GM19238 (cell line): ENCODE data around the gene CFAP58.

Source experiments
- DNase-seq: peaks from one replicate; pipeline ENCODE4 v3.0.0; 2011; ENCODE audit warnings: low spot score; ENCODE audit not compliant: insufficient read length

The CFAP58 gene, protein sequence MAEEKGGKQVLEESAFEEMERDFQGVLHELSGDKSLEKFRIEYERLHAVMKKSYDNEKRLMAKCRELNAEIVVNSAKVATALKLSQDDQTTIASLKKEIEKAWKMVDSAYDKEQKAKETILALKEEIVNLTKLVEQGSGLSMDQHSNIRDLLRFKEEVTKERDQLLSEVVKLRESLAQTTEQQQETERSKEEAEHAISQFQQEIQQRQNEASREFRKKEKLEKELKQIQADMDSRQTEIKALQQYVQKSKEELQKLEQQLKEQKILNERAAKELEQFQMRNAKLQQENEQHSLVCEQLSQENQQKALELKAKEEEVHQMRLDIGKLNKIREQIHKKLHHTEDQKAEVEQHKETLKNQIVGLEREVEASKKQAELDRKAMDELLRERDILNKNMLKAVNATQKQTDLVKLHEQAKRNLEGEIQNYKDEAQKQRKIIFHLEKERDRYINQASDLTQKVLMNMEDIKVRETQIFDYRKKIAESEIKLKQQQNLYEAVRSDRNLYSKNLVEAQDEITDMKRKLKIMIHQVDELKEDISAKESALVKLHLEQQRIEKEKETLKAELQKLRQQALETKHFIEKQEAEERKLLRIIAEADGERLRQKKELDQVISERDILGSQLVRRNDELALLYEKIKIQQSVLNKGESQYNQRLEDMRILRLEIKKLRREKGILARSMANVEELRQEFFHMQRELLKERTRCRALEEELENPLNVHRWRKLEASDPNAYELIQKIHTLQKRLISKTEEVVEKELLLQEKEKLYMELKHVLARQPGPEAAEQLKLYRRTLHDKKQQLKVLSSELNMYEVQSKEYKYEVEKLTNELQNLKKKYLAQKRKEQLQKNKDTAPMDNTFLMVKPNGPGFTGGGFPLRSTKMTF

GRCh38 chr10:104353325-104354048, at the start of gene CFAP58:
TSS of gene CFAP58 (plus strand) at chr10:104353833. CDS start at chr10:104353898, 65 bp downstream.
- DNase-seq, result peak; percentile 57

- no peak for DNase-seq
Measured at GRCh38 chr10:104304356-104304745, 49.3 kb upstream of the CFAP58 start.

GRCh38 chr10:104304927-104305326, 48.7 kb upstream of the CFAP58 start:
- no peak for DNase-seq

GRCh38 chr10:104306897-104307296, 46.7 kb upstream of the CFAP58 start:
- no peak for DNase-seq

GRCh38 chr10:104307576-104308438, 45.8 kb upstream of the CFAP58 start:
- no peak for DNase-seq

DNA sequence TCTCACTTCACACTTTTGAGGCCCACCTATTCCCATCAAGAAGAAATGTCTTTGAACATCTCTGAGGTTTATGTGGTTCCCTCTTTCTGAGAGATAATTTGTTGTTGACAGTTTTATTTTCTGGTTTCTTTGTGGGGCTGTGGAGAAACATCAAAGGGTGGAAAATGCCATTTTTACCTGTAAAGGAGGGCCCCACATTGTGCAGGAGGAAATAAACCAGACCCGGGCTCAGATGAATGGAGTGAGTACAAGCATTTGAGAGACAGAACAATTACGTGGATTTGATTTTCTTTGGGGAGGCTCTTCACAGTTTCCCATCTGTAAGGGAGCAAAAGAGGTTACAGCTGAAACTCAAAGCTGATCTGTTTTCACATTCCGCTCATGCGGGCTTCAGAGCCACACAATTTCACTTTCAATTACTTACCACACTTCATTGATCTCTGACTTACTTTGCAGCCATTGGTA, 45.2 kb upstream of the CFAP58 start:
- DNase-seq, result peak; percentile 49

GRCh38 chr10:104309980-104310978, 43.4 kb upstream of the CFAP58 start:
- no peak for DNase-seq

DNA sequence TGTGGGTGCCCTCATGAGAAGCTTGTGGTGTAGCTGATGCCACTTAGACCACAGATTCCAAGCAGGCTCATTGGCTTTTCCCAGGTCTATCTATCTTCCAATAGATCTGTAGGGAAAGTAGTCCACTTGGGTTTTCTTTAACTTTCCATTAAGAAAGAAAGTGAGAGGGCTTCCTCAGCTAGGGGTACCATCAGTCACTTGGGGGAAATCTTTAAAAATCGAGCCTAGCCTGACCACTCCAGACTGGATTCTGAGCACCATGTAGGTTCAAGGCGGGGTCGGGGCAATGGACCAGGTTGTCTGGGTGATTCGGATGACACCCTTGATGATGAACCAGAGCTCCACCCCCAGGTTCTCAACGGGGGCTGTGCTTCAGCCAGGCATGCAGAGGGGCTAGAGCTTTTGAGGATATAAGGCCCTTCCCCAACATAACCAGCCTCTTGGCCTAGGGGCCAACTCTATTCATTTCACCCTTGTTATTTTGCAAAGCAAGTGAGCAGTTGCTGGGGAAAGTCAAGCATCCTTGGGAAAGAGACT, 42.4 kb upstream of the CFAP58 start:
- DNase-seq, result no peak

DNA sequence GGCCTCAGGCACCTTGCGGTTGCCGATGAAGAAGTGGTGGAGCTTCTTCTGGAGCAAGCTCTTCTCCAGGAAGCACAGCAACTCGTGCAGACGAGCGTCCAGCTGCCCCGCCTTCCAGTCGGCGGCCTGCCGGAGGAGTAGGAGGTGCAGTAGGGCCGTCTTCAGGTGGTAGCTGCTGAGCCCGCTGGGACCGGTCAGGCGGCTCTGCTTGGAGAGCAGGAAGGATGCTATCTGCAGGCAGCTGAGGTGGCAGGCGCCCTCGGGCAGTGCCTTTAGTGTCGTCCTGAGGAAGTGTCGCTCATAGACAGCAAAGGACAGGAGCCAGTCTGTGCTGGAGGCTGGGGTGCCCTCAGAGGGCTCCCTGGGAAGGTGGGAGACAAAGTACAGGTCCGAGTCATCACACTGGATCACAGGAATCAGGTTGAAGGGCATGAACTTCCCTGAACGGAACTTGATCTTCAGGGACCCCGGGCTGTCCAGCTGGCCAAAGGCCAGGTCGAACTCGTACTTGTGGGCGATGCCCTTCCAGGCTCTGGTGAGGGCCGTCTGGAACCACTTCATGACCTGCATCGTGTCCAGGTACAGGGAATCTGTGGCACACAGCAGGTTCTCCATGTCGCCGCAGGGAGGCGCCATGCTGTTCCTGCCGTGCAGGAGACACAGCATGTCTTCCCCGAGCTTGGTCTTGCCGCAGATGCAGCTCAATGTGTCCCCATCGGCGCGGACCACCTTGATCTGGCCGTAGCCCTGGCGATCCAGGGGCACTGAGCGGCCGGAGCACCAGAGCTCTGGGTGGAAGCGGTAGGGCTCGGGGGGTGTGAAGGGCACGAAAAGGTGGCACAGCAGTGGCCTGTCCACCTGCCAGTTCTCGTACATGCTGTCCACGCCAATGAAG, 38.8 kb upstream of the CFAP58 start:
- DNase-seq, result no peak

- no peak for DNase-seq
Measured at GRCh38 chr10:104315486-104315921, 38.1 kb upstream of the CFAP58 start.

DNA sequence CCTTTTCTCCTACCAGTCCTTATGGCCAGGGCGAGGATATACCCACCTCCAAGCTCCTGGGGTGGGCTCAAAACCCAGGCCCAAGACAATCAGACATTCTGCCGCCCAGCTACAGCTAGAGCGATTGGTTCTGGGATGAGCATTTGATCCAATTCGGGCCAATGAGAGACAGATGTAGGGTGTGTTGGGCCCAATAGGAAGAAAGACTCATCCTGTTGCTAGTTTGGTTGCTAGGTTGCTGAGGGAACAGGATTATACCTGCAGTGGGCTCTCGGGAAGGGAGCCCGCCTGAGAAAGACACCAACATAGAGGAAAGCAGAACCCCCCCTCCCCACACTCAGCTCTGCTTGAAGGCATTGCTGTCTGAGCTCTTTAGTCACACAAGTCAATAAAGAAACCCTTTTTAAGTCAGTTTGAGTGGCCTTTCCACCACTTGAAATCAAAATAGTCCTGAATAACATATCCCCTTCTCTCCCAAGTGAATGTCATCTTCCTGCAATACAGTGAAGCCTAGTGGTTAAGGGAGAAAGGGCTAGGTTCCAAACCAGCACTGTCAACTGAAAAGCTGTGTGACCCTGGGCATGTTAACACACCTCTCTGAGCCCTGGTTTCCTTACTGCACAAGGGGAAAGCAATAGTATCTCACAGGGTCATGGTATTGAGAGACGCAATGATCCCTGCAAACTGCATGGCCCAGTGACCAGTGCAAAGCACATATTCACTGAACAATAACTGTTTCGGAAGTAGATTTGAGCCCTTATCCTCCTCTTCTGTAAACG, 37.1 kb upstream of the CFAP58 start:
- DNase-seq, result no peak

DNA sequence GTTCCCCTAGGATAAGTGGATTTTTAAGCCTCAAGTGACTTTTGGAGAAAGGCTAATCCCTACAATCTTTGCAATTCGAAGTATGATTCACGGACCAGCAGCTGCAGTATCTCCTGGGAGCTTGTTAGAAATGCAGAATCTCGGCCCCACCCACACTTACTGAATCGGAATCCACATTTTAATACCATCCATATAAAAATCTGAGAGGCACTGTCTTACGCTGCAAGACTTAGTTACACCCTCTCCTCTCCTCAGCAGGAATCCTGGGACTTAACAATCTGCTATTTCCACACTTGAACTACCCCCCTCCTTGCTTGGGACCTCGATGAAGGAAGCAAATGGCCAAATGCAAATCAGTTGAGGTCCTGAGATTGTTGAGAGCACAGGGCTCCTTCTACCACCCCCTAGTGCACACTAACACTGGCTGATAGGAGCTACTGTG, 36.3 kb upstream of the CFAP58 start:
- DNase-seq, result no peak

- DNase-seq, result no peak
Measured at GRCh38 chr10:104317726-104318299, 35.8 kb upstream of the CFAP58 start.

DNA sequence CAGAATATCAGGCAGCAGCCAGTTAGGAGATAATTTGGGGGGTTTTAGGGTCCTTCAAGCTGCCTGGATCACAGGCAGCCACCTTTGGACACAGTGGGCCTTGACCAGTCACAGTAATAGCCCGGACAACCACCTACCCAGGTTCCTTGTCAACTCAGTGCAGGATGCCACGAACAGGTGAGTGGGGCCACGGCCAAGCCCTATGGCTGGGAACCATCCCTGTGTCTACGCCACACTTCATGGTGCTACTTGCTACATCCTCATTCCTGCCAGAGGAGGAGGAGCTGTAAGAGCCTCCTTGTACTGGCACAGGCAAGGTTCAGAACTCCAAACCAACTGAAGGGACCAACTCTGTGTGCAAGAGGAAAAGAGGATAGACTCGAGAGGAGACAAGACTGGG, 35.3 kb upstream of the CFAP58 start:
- no peak for DNase-seq

DNA sequence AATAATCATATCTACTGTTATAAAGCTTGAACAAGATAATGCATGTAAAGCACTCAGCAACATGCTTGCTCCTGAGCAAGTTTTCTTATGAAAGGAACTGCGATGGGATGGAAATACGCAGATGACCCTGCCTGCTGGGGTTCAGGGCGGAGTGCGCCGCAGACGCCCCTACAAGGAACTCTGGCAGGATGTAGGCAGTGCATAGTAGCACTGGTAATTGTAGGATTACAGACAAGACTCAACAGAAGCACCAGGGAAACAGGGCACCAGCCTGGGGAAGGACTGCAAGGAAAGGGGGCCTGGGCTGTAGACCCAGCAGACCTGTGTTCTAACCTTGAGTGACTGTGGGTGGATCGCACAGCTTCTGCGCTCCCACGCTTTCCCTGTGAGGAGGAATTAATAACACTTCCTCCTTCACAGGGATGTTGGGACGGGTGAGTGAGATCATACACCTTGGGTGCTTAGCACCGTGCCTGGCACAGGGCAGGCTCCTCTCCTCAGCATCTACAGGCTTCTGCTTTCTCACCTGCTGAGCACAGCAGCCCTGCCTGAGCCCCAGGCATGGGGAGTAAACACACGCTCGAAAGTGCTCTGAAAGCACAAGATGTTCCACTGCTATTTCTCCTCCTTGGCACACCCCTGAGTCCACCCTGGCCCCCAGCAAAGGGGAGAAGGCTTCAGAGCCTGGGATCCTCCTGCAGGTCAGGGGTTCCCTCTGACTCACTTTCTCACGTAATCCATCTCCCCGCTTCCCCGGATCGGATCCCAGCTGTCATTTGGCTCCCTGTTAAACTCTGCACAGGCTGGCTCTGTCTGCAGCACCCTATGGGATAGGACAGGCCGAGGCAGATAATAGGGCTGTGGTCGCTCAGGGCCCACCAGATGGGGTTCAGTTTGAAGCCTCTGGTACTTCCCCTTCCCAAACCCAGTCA, 34.6 kb upstream of the CFAP58 start:
- no peak for DNase-seq

GRCh38 chr10:104321226-104321625, 32.4 kb upstream of the CFAP58 start:
- DNase-seq, result no peak
